ENCODE results near the gene SUGP1. TPM values are rescaled to one million over a fixed set of nuclear protein-coding genes. Genes with fewer than 3 reads are reported as not detected.

Gene SUGP1
- polyA plus RNA-seq, 1 donor from 2014 or later = 82.0 TPM

- Histone ChIP-seq H3K27me3 (ENCODE audit: insufficient read depth, low read depth, low read length) (no peaks in the 10 kb centered on the region), H3K4me3 (ENCODE audit: low read length) (no peak overlapping the region), H3K9me2 (ENCODE audit: insufficient read depth, low read length) (no peaks in the 10 kb centered on the region), H3K36me3 (ENCODE audit: insufficient read depth, low read length) (peaks cover 23% of the 10 kb centered on the region), H3K79me2 (replicated peaks; ENCODE audit: insufficient read depth, low read length) (no peaks in the 10 kb centered on the region), H4K20me1 (ENCODE audit: insufficient read depth) (no peaks in the 10 kb centered on the region), H3K27ac (ENCODE audit: low read length) (no peak overlapping the region), H3F3A (ENCODE audit: insufficient read depth, low read length, poor library complexity, severe bottlenecking) (no peaks in the 10 kb centered on the region), H2AFZ (ENCODE audit: low read depth, low read length) (no peak overlapping the region), H3K9ac (ENCODE audit: low read length) (no peak overlapping the region), H3K9me3 (ENCODE audit: low read length) (peaks cover 8% of the 10 kb centered on the region), H3K4me2 (ENCODE audit: low read length) (no peak overlapping the region)
- TF ChIP-seq POLR2AphosphoS5 (IDR thresholded peaks at IDR 0.05) = no peak
Observed at GRCh38 chr19:19238126-19238894, 82.0 kb downstream of the SUGP1 start.

- Histone ChIP-seq H3K9me3 (ENCODE audit: low read length) (peaks cover 8% of the 10 kb centered on the region), H3K4me3 (ENCODE audit: low read length) (no peak overlapping the region), H3K79me2 (replicated peaks; ENCODE audit: insufficient read depth, low read length) (no peaks in the 10 kb centered on the region), H3F3A (ENCODE audit: insufficient read depth, low read length, poor library complexity, severe bottlenecking) (no peaks in the 10 kb centered on the region), H3K9ac (ENCODE audit: low read length) (no peak overlapping the region), H3K4me2 (ENCODE audit: low read length) (no peak overlapping the region), H2AFZ (ENCODE audit: low read depth, low read length) (no peak overlapping the region), H3K27ac (ENCODE audit: low read length) (no peak overlapping the region), H3K36me3 (ENCODE audit: insufficient read depth, low read length) (peaks cover 29% of the 10 kb centered on the region), H4K20me1 (ENCODE audit: insufficient read depth) (no peaks in the 10 kb centered on the region), H3K9me2 (ENCODE audit: insufficient read depth, low read length) (no peaks in the 10 kb centered on the region), H3K27me3 (ENCODE audit: insufficient read depth, low read depth, low read length) (no peaks in the 10 kb centered on the region)
- TF ChIP-seq MXI1 (conservative IDR thresholded peaks at IDR 0.05; ENCODE audit: poor library complexity, severe bottlenecking) (no peak), EZH2 (IDR thresholded peaks at IDR 0.05; ENCODE audit: borderline replicate concordance, insufficient read depth, low read length, poor library complexity, severe bottlenecking) (no peak), RAD21 (conservative IDR thresholded peaks at IDR 0.05) (no peak), POLR2AphosphoS5 (IDR thresholded peaks at IDR 0.05) (no peak), TAF1 (IDR thresholded peaks at IDR 0.05; ENCODE audit: low read depth) (no peak), CTCF (IDR thresholded peaks at IDR 0.05; ENCODE audit: poor library complexity, severe bottlenecking) (no peak), REST (IDR thresholded peaks at IDR 0.05; ENCODE audit: borderline replicate concordance) (no peak), SMC3 (conservative IDR thresholded peaks at IDR 0.05; ENCODE audit: poor library complexity) (no peak), EP300 (conservative IDR thresholded peaks at IDR 0.05; ENCODE audit: poor library complexity, severe bottlenecking) (no peak)
Observed at GRCh38 chr19:19236173-19236572, 84.1 kb downstream of the SUGP1 start.

All from neural cell (in vitro differentiated cells).